Gastrocnemius medialis (tissue), 4 donors: ENCODE measurements around the gene UBLCP1. TPM values are rescaled to one million over a fixed set of nuclear protein-coding genes. Genes with fewer than 3 reads are reported as not detected.

Experiments used
- ATAC-seq, 2 donors: fragments of 150-250 bp; one replicate each; pipeline ENCODE4 v1.9.1; 2016
- DNase-seq, 2 donors: peaks; one replicate each; pipeline ENCODE4 v3.0.0-alpha.2; 2019
- H3K27ac ChIP-seq, 4 donors: fragments of 200-600 bp; sonication (generic); 1 replicate in 1 of 4; 2 replicates in 3 of 4; pipeline ENCODE4 v1.5.1; 2016 to 2018; ENCODE audit warnings: mild to moderate bottlenecking in 2 of 4, moderate library complexity in 1 of 4
- H3K27me3 ChIP-seq, 3 donors: fragments of 200-600 bp; sonication (generic) in 2 of 3; 1 replicate in 1 of 3; 2 replicates in 2 of 3; pipeline versions ENCODE4 v1.5.1 to v1.6.0; 2016 to 2019; ENCODE audit warnings: mild to moderate bottlenecking in 1 of 3, moderate library complexity in 1 of 3
- H3K36me3 ChIP-seq, 2 donors: fragments of 200-600 bp; sonication (generic) in 1 of 2; one replicate each; pipeline ENCODE4 v1.5.1; 2017 to 2018
- H3K4me1 ChIP-seq, 2 donors: fragments of 200-600 bp; sonication (generic) in 1 of 2; one replicate each; pipeline ENCODE4 v1.5.1; 2016 to 2017; ENCODE audit warnings: mild to moderate bottlenecking in 2 of 2
- H3K4me3 ChIP-seq, 4 donors: fragments of 200-600 bp; sonication (generic) in 3 of 4; 1 replicate in 1 of 4; 2 replicates in 3 of 4; pipeline ENCODE4 v1.5.1; 2016 to 2019; ENCODE audit warnings: mild to moderate bottlenecking in 2 of 4
- H3K9me3 ChIP-seq, 3 donors: fragments of 200-600 bp; sonication (generic) in 2 of 3; 1 replicate in 1 of 3; 2 replicates in 2 of 3; pipeline ENCODE4 v1.5.1; 2016 to 2019
- CTCF ChIP-seq, 5 experiments: fragments of 450-650 bp in 3 of 5; fragments of 200-600 bp in 2 of 5; sonication (generic) in 2 of 5; IDR thresholded peaks in 4 of 5; conservative IDR thresholded peaks in 1 of 5; 1 replicate in 4 of 5; 2 replicates in 1 of 5; pipeline ENCODE4 v1.5.1; 2016 to 2019; ENCODE audit warnings: antibody characterized with exemption in 5 of 5, mild to moderate bottlenecking in 3 of 5, moderate library complexity in 3 of 5
- POLR2A ChIP-seq, 2 donors: fragments of 450-650 bp; IDR thresholded peaks; one replicate each; pipeline ENCODE4 v1.6.1; 2017; ENCODE audit warnings: antibody characterized with exemption in 2 of 2, mild to moderate bottlenecking in 2 of 2, moderate library complexity in 2 of 2
- in situ Hi-C, 4 donors: fragments of 200-750 bp; cut with MboI; loops; one replicate each; pipeline versions ENCODE4 v1.15.0 to v1.8.0; 2017; ENCODE audit warnings: low sequenced_read_pairs in 4 of 4
- intact Hi-C: fragments of 100-400 bp; cut with DNase I; formaldehyde crosslinking; loops from one replicate; pipeline ENCODE4 v1.15.1; 2023; ENCODE audit warnings: low total_unique reads
- total RNA-seq, 4 donors: library from RNA; depleted of rRNA; stranded (reverse); fragments of >200 nt; gene quantifications; one replicate each; pipeline versions ENCODE4 v1.1.0 to v1.2.3, GENCODE V29; 2016

UBLCP1 gene
- total RNA-seq, 4 donors from 2014 or later, result 11.1 to 16.0 (median 14.3) TPM

GRCh38 chr5:159319363-159319762, 56.3 kb downstream of the UBLCP1 start:
- no peak for ATAC-seq
- no peak for TF ChIP-seq POLR2A (IDR thresholded peaks at IDR 0.05)
- TF ChIP-seq CTCF (IDR thresholded peaks at IDR 0.05 in 4 of 5, conservative IDR thresholded peaks at IDR 0.05 in 1 of 5), result no peak
- H3K4me3 ChIP-seq, result no peak overlapping the region
- H3K27me3 ChIP-seq, result peaks cover 0 to 2% (median 0%) of the 10 kb centered on the region in 3 donors
- H3K9me3 ChIP-seq, result no peaks in the 10 kb centered on the region
- H3K4me1 ChIP-seq, result no peaks in the 10 kb centered on the region
- in situ Hi-C loops, result no loop called here
- H3K36me3 ChIP-seq, result no peaks in the 10 kb centered on the region
- H3K27ac ChIP-seq, result no peak overlapping the region
- DNase-seq, result no peak
- intact Hi-C loops, result loop anchor here (5.0 kb wide), 1 partner anchor 162 kb away; no protein-coding TSS in a partner anchor

DNA sequence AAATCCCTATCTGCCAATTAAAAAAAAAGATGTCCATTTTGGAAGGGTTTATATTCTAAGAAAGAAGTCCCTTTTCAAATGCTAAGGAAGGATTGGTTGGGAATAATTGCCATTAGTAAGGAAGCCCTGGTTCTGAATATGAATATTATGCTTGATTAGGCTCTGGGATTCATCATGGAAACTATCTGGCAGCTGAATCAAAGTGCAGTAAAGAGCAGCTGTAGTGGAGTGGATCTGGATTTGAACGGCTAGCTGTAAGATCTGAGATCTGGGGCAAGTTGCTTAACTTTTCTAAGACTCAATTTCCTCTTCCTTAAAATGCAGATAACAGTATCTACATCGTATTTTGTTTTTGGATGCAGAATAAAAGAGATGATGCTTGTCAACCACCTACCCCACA, 56.7 kb downstream of the UBLCP1 start:
- intact Hi-C loops, result loop anchor here (5.0 kb wide), 1 partner anchor 163 kb away; no protein-coding TSS in a partner anchor
- Histone ChIP-seq H3K4me1 (no peaks in the 10 kb centered on the region), H3K36me3 (no peaks in the 10 kb centered on the region), H3K27ac (no peak overlapping the region), H3K4me3 (no peak overlapping the region), H3K9me3 (no peaks in the 10 kb centered on the region), H3K27me3 (peaks cover 0 to 2% (median 0%) of the 10 kb centered on the region in 3 donors)
- ATAC-seq (no peak), DNase-seq (no peak)
- in situ Hi-C loops, result loop anchor here in 1 of 4 donors (10.0 kb wide), 1 partner anchor 115 kb away; no protein-coding TSS in a partner anchor
- TF ChIP-seq CTCF (IDR thresholded peaks at IDR 0.05 in 4 of 5, conservative IDR thresholded peaks at IDR 0.05 in 1 of 5), result no peak
- TF ChIP-seq POLR2A (IDR thresholded peaks at IDR 0.05), result no peak

DNA sequence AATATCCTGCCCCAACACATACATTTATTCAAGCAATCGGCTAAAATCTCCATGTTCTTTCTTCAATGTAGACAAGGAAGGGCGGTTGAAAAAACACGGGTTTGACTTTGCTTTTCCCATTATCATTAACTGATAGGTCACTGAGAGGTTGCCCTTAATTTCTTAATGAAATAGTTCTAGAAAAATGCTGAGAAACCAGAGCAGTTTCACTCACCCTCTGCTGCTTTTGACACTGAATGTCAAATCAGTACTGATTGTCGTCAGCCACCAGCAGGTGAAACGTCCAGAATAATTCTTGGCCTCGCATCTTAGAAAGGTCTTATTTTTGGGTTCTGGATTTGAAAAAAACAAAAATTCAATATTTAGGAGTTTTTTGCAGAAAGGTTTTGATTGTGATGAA, 59.1 kb downstream of the UBLCP1 start:
- in situ Hi-C loops (loop anchor here in 1 of 4 donors (10.0 kb wide), 1 partner anchor 113 kb away; no protein-coding TSS in a partner anchor), intact Hi-C loops (no loop called here)
- H3K27me3 ChIP-seq, result peaks cover 0 to 2% (median 0%) of the 10 kb centered on the region in 3 donors
- no peak for ATAC-seq
- TF ChIP-seq POLR2A (IDR thresholded peaks at IDR 0.05), result no peak
- H3K4me1 ChIP-seq, result no peaks in the 10 kb centered on the region
- no peak overlapping the region for H3K27ac ChIP-seq
- no peak overlapping the region for H3K4me3 ChIP-seq
- H3K9me3 ChIP-seq, result no peaks in the 10 kb centered on the region
- no peak for DNase-seq
- H3K36me3 ChIP-seq, result no peaks in the 10 kb centered on the region

DNA sequence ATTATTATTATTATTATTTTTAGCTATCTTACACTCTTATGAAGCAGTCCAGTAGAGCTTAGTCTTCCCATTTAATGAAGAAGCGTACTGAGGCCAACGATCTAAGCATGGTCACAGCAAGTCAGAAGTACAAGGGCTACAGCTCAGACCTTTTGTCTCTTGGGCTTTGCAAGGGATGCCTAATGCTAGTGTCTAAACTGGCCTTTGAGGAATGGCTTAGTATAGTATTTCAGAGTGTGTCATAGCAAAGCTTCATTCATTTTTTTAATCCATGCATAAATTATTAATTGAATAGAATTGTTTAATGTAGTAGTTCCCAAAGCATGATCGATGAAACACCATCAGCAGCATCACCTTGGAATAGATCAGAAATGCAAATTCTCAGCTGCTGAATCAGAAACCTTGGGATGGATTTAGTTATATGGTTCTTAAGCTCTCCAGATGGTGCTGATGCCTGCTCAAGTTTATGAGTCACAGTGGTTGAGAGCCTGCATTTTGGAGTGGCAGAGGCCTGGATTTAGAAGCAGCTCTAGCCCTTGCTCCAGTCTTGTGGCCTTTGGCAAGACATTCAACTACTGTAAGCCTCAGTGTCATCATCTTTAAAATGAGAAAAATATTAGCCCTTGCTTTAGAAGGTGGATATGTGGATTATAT, 61.1 kb downstream of the UBLCP1 start:
- DNase-seq (no peak), ATAC-seq (no peak)
- TF ChIP-seq POLR2A (IDR thresholded peaks at IDR 0.05) (no peak), CTCF (IDR thresholded peaks at IDR 0.05 in 4 of 5, conservative IDR thresholded peaks at IDR 0.05 in 1 of 5) (no peak)
- in situ Hi-C loops (loop anchor here in 1 of 4 donors (10.0 kb wide), 1 partner anchor 111 kb away; no protein-coding TSS in a partner anchor), intact Hi-C loops (no loop called here)
- Histone ChIP-seq H3K36me3 (no peaks in the 10 kb centered on the region), H3K9me3 (no peaks in the 10 kb centered on the region), H3K4me3 (no peak overlapping the region), H3K27me3 (peaks cover 0 to 7% (median under 1%) of the 10 kb centered on the region in 3 donors), H3K27ac (no peak overlapping the region), H3K4me1 (no peaks in the 10 kb centered on the region)

GRCh38 chr5:159324986-159325385, 61.9 kb downstream of the UBLCP1 start:
- Histone ChIP-seq H3K9me3 (no peaks in the 10 kb centered on the region), H3K36me3 (no peaks in the 10 kb centered on the region), H3K27ac (no peak overlapping the region), H3K27me3 (peaks cover 0 to 11% (median 4%) of the 10 kb centered on the region in 3 donors), H3K4me3 (no peak overlapping the region), H3K4me1 (no peaks in the 10 kb centered on the region)
- intact Hi-C loops, result no loop called here
- no peak for TF ChIP-seq CTCF (IDR thresholded peaks at IDR 0.05 in 4 of 5, conservative IDR thresholded peaks at IDR 0.05 in 1 of 5)
- no peak for TF ChIP-seq POLR2A (IDR thresholded peaks at IDR 0.05)
- no peak for ATAC-seq
- no peak for DNase-seq
- in situ Hi-C loops, result loop anchor here in 1 of 4 donors (10.0 kb wide), 1 partner anchor 110 kb away; no protein-coding TSS in a partner anchor
